HG03280 (cell line): ENCODE results near the gene ALOX5.

Experiments
- ATAC-seq: cut with Tn5 transposase; IDR thresholded peaks from one replicate; pipeline ENCODE4 v1.9.1; 2021; ENCODE audit warnings: mild to moderate bottlenecking, moderate library complexity; ENCODE audit not compliant: unreplicated experiment

ALOX5 gene

DNA sequence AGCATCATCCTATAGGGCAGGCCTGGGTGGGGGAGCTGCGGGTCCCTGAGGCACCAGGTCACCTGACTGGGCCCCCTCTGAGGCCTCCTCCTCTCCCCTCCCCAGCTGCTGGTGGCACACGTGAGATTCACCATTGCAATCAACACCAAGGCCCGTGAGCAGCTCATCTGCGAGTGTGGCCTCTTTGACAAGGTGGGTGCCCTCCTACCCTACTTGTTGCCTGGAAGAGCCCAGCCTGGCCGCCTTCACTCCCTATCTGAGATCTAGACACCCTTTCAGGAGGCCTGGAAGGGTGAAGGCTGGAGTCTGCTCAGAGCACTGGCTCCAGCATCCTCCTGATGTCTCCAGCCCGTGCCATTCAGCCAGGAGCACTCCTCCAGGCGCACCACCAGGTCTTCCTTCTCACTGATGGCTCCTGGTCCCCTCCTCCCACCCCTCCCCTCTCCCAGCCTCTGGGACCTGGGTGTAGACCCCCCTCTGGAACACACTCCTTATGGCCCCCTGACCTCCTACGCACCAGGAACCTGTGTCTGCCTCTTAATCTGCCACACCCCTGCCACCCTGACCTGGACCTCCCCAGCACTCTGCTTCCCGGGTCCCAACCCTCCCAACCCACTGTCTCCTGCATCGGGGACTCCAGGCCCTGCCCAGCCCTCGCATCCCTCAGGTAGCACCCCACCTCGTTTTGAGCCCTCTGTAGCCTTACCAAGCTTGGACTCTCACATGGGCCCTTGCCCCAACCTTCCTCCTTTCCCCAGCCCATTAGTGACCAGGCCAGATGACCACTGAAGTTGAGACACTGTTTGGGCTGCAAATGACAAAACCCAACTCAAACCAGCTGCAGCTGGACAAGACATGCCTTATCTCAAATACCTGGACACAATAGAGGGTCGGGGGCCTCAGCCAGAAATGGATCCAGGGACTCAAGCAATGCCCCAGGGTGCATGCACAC lies 67.5 kb downstream of the ALOX5 start:
- no peak for ATAC-seq

DNA sequence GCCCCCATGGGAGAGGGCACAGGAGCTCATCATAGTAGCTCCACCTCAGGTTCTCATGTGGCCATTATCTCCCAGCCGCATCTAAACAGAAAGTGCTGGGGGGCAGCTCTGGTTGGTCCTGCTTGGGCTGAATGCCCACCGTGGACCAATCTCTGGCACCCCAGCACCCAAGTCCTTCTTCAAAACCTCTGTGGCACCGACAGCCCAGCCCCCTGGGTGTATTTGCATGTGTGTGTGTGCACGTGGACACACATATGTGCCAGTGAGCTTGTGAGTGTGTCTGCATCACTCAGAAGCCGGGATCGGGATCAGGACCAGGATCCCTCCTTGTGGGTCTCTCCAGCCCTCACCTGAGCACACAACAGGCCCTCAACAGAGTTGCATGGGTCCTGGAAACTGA lies 68.2 kb downstream of the ALOX5 start:
- ATAC-seq = no peak

DNA sequence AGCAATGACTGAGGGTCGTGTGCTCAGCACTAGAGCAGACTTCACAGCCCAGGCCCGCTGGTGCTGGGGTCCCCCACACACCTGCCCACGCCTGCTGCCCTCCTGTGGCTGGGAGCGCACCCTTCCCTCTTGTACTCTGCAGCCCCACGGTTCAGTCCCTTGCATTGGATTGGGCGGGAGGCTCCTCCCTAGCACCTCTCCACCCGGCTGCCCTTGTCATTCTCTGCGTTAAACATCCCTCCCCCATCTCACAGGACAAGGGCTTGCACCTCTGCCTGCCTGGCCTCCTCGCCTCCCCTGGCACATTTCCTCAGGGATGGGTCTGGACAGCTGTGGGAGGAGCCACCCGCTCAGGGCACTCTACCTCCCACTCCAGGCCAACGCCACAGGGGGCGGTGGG lies 68.6 kb downstream of the ALOX5 start:
- ATAC-seq = no peak

DNA sequence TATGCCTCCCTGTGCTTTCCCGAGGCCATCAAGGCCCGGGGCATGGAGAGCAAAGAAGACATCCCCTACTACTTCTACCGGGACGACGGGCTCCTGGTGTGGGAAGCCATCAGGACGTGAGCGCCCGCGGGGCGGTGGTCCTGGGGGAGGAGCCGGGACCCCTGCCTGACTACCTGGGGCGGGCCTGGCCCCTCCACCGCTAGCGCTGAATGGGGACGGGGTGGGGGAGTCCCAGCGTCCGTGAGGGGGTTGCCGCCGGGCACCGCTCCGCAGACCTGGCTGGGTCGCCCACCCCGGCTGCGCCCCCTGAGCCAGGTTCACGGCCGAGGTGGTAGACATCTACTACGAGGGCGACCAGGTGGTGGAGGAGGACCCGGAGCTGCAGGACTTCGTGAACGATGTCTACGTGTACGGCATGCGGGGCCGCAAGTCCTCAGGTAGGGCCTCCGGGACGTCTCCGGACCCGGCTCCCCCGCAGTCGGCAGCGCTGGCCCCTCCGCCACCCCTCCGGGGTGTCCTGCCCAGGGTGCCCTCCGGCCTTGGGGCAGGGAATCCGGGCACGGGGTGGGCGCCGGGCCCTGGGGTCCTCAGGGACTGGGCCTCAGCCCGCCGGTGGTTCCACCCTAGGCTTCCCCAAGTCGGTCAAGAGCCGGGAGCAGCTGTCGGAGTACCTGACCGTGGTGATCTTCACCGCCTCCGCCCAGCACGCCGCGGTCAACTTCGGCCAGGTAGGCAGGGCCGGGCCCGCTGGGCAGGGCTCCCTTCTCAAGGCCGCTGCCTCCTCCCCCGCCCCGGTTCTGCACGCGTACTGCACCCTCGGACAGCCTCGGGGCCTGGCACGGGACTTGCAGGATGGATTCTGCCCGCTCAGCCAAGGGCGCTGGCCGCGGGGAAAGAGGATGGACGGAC lies 69.3 kb downstream of the ALOX5 start:
- ATAC-seq = no peak

DNA sequence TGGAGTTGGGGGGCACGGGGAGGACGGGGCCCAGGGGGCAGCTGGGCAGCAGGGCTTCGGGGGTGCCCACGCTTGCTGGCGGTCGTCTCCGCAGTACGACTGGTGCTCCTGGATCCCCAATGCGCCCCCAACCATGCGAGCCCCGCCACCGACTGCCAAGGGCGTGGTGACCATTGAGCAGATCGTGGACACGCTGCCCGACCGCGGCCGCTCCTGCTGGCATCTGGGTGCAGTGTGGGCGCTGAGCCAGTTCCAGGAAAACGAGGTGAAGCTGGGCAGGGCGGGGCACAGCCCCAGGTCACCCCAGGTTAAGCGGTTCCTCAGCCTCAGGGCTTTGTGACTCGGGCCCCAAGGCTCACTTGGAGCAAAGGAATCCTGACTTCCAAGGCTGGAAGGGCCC lies 70.0 kb downstream of the ALOX5 start:
- ATAC-seq = no peak

DNA sequence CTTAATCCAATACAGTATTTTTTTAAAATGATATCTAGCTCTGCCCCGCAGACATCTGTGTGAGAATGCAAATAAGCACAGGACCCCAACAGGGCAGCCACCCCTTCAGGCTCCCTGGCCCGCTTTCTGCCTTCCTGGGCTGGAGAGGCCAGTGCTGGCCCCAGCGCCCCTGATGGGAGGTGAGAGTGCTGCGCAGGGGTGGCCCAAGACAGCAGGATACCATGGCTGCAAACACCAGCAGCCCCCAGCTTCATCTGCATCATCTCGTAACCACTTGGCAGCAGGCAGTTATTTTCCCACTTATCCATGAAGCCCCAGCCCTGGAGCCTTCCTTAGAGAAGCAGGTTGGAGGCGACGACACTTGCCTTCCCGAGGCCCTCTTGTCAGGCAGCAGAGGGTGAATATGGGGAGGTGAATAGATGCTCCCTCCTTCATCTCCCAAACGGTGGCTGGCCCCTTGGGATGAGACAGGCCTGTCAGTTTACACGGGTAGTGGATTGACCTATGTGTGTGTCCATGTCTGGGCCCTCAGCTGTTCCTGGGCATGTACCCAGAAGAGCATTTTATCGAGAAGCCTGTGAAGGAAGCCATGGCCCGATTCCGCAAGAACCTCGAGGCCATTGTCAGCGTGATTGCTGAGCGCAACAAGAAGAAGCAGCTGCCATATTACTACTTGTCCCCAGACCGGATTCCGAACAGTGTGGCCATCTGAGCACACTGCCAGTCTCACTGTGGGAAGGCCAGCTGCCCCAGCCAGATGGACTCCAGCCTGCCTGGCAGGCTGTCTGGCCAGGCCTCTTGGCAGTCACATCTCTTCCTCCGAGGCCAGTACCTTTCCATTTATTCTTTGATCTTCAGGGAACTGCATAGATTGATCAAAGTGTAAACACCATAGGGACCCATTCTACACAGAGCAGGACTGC lies 71.2 kb downstream of the ALOX5 start:
- ATAC-seq = no peak

DNA sequence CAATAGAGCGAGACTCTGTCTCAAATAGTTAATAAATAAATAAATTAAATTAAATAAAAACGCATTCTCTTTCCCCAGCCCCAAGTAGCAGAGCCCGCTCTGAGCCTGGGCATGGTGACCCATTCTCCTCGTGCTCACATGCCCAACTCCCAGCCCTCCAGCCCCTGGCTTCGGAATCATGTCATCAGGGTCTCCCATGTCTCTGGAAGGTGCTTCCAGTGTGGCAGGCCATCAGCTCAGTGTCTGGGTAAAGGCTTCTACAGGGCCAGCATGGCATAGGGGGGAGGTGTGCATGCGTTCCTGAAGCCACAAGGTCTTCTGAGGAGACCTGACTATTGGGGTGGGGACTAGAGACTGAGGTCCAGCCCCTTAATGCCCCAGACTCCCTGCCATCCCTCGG lies 72.8 kb downstream of the ALOX5 start:
- ATAC-seq = no peak

DNA sequence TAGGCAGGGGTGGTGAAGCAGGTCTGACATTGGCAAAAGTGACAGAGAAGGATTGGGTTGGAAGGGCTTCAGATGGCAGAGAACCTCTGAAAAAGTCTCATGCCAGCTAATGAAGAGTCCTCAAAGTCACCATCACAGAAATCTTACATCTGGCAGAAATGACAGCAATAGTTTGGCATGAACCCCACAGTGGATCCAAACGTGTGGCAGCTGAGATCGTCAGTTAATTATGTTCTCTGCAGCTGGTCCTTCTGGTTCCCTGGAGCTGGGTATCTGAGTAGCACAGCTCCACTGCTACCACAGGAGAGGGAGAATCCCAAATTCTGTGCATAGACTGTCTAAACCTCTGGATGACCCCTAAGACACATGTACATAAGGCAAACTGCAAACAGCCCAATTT lies 73.4 kb downstream of the ALOX5 start:
- ATAC-seq = no peak

DNA sequence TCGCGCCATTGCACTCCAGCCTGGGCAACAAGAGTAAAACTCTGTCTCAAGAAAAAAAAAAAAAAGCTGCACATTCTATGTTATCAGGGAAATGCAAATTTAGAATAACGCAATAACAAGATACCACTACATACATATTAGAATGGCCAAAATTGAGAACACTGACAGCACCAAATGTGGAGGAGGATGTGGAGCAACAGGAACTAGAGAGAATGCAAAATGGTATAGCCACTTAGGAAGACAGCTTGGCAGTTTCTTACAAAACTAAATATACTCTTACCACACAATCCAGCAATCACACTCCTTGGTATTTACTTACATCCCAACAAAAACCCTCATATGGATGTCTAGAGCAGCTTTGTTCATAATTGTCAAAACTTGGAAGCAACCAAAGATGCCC lies 76.8 kb downstream of the ALOX5 start:
- ATAC-seq = no peak

DNA sequence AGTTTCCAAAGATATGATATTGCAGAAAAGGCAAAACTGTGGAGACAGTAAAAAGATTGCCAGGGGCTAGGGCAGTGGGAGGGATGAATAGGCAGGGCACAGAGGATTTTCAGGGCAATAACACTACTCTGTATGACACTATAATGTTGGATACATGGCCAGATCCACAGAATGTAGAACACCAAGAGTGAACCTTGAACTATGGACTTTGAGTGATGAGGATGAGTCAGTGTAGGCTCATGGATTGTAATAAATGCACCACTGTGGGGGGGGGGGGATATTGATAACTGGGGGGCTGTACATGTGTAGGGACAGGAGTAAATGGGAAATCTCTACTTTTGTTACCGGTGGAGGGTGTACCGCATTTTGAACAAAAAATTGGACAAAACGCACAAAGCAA lies 77.4 kb downstream of the ALOX5 start:
- no peak for ATAC-seq

DNA sequence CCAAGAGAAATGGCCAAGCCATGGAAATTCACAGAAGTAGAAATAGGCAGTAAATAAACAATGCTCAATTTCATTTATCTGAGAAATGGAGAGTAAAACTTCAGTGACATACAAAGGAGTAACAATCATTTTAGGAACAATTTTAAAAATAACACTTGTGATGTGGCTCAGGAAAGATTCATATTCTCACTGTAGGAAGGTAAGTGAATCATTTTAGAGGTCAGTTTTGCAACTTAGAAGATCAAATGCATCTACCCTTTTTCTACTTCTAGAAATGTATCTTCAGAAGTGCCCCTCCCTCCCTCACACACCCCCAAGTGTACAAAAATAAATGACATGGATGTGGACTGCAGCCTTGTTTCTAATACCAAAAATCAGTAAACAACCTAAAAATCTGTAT lies 78.3 kb downstream of the ALOX5 start:
- no peak for ATAC-seq

DNA sequence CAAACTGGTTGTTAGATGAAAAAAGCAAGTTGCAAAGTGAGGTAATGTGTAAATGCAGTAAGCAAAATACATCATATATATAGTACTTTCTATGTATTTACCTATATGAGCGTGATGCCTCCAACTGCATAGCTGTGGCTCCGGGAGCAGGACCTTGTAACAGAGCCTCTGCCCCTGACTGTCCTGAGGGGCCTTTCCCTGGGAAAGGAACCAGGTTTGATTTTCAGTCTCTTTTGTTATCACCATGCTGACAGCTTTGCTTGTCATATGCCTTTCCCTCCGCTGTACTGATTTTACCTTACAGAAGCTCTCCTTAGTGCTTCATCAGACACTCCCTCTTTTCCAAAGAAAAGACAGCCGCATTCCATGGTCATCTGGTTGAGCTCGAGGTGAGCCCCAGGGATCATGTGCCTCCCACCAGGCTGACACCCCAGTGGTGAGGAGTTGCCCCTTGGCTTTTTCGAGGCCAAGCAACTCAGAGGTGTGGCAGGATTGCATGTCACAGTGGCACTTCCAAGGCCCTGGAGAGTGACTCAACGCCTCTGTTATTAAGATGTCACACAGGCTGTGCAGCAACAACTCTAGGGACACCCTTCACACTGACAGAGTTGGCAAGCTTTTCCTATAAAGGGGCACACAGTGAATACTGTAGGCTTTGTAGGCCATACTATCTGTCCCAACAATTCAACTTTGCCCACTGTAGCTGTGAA lies 78.9 kb downstream of the ALOX5 start:
- no peak for ATAC-seq

DNA sequence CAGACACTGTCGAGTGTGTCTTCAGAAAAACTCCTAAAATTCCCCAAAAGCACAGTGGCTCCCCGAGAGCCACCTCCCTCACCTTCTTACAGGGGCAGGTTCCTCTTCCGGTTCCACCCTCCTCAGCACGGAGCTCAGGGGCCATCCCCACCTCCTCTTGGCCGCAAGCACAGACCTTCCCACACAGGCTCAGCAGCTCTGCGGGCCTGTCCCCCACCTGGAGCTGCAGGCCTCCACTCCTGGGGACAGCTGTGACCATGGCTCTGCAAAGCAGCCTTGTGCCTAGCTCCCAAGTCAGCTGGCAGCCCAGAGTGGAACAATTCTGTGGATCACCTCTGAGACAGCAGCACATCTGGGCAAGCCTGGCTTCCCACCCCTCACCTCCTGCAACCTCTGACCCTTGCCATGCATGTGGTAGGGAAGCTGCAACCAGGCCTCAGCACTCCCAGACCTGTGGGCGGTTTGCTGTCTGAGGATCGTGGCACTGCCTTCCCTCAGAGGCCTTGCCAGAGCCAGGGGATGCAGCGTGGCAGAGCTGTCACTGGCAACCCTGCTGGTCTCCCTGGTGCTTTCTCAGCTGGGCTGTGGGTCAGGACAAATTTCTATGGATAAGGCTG lies 79.7 kb downstream of the ALOX5 start:
- peak; percentile 41 for ATAC-seq

DNA sequence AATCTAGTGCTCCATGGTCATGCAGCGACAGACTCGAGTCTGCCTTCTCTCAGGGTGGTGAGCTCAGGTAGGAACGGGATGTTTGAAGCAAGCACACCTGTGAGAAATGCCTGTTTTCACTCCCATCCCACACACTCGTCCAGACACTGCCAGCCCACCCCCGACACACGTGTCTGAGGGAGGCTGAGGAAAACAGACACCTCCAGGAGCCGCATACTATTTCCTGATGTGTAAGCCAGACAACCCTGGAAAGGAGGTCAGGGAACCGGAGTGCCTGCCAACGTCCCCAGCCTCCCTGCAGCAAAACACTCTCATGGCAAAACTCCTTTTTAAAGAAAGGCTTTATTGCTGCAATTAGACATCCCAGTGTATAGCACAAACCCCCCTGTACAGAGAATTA lies 80.2 kb downstream of the ALOX5 start:
- no peak for ATAC-seq

DNA sequence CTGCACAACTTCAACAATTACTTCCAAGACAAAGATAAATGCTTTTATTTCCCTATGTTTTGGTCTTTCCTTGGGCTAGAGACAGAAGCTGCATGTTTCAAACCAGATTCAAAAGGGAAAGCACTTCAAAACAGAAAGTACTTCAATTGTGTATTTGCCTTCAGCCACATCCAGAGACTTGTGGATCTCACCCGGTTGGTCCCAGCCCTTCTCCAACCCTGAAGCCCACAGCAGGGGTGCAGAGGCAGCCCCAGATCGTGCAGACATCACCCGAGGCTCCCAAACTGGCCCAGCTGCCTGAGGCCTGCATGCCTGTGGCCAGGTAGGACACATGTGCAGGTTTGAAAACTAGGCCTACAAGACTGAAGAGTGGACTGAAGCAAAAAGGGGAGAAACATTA lies 80.8 kb downstream of the ALOX5 start:
- ATAC-seq = peak; percentile 42

DNA sequence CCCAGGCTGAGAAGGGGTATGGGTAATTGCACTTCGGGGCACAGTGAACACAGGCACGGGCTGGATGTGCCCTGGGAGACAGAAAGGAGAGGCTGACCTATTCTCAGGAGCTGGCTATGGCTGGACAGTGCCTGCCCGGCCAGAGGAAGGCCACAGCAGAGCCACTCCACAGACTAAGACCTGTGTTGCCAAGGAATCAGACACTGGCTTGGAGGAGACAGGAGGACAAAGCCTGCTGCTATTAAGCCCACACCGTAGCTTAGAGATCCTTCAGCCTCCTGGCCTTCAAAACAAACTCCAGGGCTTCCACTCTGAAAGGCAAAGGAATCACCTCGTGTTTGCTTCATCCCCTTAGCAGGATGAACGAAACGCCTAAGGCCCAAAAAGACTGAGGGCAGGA lies 82.2 kb downstream of the ALOX5 start:
- ATAC-seq = no peak

DNA sequence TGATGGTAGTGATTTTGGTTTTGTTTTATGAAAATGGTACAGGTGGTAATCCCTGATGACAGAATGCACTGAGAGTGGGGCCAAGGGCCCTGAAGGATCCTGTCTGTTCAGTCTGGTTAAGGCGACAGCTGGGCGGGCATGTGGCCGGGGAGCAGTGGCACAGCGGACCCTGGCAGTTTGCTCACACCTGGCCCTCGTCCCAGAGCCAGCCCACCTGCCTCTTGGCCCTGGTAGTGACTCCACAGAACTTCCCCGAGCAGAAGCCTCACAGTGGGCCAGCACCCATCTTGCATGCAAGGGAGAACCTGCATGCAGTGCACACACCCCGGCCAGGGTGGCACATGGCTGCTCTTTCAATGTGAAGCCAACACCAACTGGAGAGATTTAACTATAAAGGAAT lies 82.8 kb downstream of the ALOX5 start:
- no peak for ATAC-seq

DNA sequence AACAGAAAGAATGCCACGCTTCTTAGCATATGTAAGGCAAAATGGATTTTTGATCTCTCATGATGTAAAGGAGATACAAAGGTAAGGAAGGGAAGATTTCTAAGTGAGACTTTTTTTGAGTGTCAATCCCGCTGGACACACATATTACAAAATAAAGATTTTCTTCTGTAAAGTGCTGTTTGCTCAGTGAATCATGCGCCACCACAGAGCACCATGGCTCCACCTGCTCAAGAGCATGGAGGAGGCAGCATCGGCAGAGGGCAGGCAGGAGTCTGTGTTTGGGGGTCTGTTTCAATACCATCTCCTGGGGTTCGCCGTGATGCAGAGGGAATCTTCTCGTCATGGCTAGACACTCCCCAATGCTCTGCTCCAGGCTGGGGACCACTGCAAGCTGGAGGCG lies 83.5 kb downstream of the ALOX5 start:
- ATAC-seq = no peak

DNA sequence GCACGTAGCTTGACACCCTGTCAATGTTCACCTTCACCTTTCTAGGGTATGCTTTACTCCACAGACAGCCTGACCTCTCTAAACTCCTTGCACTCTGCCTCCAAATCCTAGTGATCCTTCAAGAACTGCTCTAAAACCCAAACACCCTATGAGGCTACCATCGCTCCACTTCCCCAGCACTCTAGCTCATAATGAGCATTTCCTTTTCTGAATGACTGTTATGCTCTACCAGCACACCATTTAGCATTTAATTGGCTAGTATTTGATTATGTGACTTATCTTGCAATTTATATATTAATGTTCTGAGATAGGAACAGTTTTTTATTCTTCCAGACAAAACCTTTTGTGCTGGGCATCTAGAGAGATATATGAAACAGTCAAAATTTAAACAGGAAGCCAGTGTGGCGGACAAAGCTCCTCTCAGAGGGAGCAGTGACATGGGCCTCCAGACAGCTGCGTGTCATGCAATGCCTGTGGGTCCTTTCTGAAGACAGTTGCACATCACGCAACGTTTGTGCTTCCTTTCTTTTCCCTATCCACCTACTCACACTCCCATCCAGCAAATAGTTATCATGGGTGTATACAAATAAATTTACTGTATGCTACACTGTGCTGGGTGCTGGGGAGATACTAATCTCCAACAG lies 86.3 kb downstream of the ALOX5 start:
- ATAC-seq = peak; percentile 35
